Activated T-helper 1 cell treated with anti-CD3 and anti-CD28 coated beads, Interleukin-2, amount 50 U/mL, for 16 hours (primary cell): Measurements from ENCODE around the gene DBR1.

Source experiments
- DNase-seq, 2 donors: peaks; one replicate each; pipeline ENCODE4 v3.0.0-alpha.2; 2020; ENCODE audit warnings: low read depth in 1 of 2, low spot score in 1 of 2

Gene DBR1, protein sequence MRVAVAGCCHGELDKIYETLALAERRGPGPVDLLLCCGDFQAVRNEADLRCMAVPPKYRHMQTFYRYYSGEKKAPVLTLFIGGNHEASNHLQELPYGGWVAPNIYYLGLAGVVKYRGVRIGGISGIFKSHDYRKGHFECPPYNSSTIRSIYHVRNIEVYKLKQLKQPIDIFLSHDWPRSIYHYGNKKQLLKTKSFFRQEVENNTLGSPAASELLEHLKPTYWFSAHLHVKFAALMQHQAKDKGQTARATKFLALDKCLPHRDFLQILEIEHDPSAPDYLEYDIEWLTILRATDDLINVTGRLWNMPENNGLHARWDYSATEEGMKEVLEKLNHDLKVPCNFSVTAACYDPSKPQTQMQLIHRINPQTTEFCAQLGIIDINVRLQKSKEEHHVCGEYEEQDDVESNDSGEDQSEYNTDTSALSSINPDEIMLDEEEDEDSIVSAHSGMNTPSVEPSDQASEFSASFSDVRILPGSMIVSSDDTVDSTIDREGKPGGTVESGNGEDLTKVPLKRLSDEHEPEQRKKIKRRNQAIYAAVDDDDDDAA

GRCh38 chr3:138174421-138175131 lies at the start of gene DBR1:
Gene DBR1, minus strand, starts transcription at chr3:138174921. Its CDS starts 126 bp downstream, at chr3:138174795.
- peak; percentile 38 to 48 for DNase-seq

DNA sequence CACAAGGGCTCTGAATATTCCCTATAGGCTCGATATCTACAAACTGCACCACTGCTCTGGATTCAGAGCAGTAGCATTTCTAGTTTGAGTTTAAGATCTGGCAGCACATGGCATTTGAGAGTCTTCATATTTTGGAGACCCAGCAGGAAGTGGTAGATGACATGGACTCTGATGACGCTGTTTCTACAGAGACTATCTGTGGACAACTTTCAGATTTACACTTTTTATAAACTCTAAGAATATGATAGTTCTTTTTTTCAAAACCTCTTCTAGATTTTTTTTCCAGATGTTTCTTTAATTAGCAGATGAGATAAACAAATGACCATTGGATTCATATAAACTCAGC lies 48.2 kb upstream of the DBR1 start:
- no peak for DNase-seq

DNA sequence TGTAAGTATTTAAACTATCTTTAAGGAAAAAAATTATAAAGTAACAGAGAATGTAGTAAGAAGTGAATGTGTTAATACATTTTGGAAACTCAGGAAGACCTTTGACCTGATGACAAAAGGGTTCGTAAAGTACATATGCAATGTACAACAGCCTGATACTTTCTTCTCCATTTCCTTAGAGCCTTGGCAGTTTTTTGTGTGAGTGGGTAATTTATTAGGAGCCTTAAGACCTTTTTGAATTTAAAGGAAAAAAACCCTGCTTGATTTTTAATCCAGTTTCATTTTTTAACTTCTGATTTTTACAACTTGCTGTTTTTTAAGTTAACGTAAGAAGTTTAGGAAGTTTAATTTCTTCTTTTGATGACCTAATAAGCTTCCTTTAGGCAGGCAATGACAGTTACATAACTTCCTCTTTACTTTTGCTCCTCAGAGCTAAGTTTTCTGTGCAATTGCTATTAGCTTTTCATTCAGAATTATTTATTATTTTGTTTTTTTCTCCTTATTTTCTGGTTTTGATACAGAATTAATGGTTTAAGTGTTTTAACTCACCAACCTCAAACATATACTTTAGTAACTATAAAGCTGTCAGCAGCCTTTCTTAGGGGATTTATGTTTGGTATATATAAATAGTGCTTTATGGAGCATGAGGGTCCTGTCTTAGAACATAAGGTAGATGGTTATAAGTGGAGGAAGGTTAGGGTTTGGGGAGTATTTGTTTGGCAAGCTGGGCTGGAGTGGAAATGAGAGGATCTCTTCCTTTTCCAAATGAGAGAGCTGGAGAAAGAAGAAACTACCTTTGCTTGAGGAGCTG lies 47.6 kb upstream of the DBR1 start:
- DNase-seq: no peak

- no peak for DNase-seq
Observed at GRCh38 chr3:138220788-138221187, 46.1 kb upstream of the DBR1 start.

DNA sequence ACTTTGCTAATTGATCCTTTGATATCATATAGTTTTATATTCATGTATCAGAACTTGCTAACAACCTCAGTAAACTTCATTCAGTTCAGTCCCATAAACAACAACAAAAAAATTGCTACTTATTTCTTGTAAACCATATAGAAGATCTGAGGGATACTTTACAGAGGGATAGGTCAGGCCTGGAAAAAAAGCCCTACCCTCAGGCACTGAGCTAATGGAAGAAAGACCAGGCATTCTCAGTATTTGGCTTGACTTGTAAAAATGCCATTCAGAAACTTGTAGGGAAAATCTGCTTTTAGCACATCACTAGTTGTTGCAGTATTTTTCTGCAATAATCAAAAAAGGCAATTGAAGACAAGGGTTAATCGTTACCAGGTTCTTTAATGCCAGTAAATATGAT lies 45.5 kb upstream of the DBR1 start:
- DNase-seq: no peak

GRCh38 chr3:138219255-138219654 lies 44.5 kb upstream of the DBR1 start:
- no peak for DNase-seq

- DNase-seq: no peak
Observed at GRCh38 chr3:138213398-138214085, 38.8 kb upstream of the DBR1 start.

DNA sequence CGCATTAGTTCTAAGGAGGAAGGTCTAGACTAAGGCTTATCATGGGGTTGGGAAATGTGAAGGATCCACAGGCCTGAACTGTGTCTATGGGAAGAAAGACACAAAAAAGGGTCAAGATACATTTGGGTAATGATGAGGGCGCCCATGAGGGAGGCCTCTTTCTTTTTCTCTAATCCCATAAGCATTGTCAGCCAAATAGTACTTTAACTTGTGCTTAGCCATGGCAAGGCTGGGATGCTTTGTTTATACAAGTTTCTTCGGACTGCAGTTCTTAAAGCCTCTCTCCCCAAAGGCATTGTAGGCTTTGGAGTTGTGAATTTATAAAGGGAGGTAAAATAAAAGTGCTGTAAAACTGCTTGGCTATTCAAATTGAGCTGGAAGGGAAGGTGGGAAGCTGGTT lies 35.8 kb upstream of the DBR1 start:
- DNase-seq: no peak

- no peak for DNase-seq
Observed at GRCh38 chr3:138206196-138206595, 31.5 kb upstream of the DBR1 start.

DNA sequence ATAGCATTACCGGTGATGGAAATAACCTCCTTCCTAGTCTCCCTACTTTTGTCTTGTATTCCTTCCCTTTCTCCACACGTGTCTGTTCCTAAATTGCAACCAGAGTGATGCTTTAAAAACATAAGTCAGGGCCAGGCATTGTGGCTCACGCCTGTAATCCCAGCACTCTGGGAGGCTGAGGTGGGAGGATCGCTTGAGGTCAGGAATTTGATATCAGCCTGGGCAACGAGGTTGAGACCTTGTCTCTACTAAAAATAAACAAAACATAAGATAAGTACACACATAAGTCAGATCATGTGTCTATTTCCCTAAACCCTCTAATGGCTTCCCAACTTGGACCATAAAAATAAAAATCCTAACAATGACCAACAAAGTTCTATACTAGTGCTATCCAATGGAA lies 30.8 kb upstream of the DBR1 start:
- DNase-seq: no peak

- DNase-seq: no peak
Observed at GRCh38 chr3:138203938-138204337, 29.2 kb upstream of the DBR1 start.

GRCh38 chr3:138202945-138203701 lies 28.4 kb upstream of the DBR1 start:
- DNase-seq: no peak

- DNase-seq: no peak
Observed at GRCh38 chr3:138200424-138200823, 25.7 kb upstream of the DBR1 start.

- DNase-seq: no peak
Observed at GRCh38 chr3:138199851-138200250, 25.1 kb upstream of the DBR1 start.

GRCh38 chr3:138197524-138197923 lies 22.8 kb upstream of the DBR1 start:
- DNase-seq: no peak

DNA sequence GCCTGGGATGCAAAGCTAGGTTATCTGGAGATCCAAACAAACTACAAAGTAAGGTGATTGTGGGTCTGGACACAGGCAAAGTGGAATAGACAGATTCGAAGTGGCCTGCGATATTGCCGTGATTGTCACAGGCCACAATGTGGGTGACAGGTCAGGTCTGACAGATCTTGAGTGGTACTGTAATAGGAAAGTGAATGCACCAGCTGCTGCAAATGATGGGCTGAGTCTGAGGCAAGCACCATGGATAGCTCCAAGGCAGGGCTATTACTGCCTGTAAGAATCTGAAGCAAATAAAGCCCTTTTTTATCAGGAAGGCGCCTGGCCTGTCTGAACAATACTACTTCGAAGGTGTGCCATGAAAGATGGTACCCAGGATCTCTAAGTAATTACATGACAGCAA lies 22.3 kb upstream of the DBR1 start:
- DNase-seq: no peak

DNA sequence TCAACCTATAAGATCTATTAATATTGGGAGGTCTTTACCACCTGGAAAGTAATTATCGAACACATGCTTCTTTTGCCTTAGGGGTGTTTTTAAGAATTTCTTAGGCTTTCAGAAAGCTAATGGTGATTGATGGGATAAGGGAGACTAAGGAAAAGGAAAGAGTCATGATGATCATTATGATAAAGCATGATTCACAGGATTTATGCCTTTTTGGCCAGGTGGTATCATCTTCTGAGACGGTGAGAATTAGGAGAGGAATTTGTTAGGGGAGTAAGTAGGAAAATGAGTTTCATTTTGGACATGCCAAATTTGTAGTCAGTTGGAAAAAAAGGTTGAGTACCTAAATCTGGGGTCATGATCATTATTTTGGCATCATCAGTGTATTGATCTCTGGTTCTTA lies 21.3 kb upstream of the DBR1 start:
- DNase-seq: no peak

DNA sequence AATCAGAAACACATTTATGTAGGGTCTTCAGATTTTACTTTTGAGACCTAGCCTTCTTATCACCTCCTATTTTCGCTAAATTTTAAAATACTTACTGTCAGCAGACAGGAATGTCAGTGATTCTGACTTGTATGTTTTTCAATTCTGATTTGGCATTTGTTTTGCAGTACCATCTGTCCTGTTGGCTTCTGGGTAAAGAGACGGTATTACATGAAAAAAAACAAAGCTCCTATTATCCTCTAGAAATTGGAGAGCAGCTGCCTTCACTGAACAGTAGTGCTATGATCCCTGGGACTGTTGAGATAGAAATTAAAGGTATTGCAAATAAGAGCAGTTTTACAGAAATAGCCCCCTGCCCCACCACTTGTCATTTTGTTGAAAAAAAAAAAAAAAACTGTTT lies 20.8 kb upstream of the DBR1 start:
- DNase-seq: no peak

DNA sequence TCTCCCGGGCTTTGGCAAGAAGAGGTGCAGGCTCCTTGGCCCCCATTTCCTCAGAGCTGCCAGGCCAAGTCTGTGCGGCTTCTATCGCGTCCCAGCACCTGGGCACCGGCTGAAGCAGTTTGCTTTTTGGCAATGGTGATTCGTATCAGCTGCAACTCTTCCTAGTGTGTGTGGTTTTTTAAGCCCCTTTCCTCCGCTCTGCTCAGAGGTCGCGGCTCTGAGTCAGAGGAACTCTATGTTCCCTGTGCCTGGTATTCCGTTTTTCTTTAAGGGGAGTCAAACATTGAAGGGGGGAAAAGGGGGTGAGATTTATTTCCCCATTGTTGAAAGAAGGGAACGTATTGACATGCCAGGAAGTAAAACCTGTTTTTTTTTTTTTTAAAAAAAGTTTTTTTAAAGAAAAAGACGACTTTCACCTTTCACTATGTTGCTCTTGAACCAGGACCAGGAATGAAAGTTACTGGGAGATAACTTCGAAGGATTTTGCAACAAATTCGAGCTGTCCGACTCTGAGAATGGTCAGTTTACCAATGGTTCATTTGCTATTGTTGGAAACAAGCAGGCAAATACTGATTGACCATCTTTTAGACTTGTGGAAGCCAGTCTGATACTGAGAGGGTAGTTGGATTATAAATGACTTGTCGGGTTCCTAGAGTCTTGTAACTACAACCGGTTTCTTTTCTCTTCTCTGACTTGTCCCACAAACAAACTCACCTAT lies 13.5 kb upstream of the DBR1 start:
- DNase-seq: no peak
